K562 treated with DMSO at 1 percent for 48 hours (cell line): ENCODE measurements around the gene TRMT61A. TPM values are rescaled to one million over a fixed set of nuclear protein-coding genes. Genes with fewer than 3 reads are reported as not detected.

ENCODE experiments used
- total RNA-seq: library from RNA; unstranded; fragments of 300-600 nt; gene quantifications from 2 replicates; pipeline ENCODE4 v1.2.3, GENCODE V29; 2022; ENCODE audit warnings: low replicate concordance; ENCODE audit errors: extremely low read depth

The TRMT61A gene
- total RNA-seq, result not detected in 2 replicates

DNA sequence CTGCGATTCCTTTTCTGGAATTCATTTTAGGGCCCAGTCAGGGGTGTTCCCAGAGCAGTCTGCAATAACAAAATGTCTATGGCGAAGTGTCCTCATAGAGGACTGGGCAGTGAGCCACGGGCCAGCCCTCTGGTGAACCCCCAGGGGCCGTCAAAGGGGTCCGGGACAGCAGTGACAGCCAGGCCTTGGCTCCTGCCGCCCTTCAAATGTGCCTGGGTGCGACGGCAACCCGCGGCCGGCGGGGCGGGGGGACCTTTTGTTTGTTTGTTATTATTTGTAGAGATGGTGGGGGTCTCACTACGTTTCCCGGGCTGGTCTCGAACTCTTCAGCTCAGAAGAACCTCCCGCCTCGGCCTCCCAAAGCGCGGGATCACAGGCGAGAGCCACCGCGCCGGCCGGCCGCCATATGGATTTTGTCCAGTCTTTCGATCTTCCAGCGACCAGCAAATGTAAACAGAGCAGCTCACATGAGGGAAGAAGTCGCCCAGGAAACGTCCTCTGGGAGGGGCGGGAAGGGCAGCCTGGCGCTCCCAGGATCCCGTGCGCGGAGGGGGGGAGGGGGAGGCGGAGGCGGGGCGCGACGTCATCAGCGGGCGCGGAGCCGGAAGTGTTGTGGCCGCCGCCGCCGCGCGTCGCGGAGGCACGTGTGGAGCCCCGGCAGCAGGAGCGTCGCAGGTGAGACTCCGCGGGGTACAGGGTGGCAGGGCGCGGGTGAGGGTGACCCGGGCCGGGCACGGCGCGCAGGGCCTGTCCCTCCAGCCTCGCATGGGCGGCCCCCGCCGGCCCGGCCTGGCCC lies at the start of gene TRMT61A:
TSS of gene TRMT61A (plus strand) at position 610 of the 796 bp plus-strand sequence. CDS start 783 bp downstream, outside the sequence.

DNA sequence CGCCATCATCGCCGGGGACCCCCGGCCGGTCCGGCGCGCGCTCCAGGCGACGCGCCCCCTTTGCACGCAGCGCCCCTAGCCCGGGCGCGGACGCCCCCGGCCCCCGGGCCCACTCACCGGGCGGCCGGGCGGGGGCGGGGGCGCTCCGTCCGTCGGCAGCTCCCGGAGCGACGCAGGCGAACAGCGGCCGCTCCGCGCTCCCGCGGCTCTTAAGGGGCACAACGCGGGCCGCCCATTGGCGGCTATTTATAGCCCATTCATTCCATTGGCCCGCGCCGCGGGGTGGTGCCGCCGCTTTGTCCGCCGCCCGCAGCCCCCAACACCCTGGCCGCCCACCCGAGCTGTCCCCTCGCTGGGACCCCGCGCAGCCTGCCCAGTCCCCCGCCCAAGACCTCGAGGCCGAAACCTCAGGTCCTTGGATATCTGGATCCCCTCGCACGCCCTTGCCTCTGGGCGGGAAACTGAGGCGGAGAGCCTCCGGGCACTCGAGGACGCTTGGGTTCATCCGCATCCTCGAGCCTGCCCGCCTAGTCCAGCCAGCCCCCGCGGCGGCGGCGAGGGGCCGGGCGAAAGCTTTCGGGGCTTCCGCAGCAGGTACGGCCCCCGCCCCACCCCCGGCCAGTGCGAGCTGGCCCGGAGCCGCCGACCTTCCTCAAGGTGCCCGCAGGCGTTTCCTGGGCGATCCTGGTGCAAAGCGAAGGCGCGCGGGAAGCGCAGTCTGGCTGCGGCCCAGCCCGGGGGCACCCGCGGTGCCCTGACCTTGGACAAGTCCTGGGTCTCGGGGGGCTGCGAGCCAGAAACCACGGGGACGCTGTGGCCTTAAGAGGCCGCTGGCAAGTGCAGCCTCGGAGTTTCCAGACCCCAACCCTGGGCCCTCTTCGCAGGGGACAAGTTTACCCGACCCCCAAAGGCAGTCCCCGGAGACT lies 6.1 kb upstream of the TRMT61A start, which contains the start of gene CKB:
TSS of gene CKB (minus strand) at position 182 of the 926 bp plus-strand sequence. CDS start 337 bp downstream, outside the sequence.

DNA sequence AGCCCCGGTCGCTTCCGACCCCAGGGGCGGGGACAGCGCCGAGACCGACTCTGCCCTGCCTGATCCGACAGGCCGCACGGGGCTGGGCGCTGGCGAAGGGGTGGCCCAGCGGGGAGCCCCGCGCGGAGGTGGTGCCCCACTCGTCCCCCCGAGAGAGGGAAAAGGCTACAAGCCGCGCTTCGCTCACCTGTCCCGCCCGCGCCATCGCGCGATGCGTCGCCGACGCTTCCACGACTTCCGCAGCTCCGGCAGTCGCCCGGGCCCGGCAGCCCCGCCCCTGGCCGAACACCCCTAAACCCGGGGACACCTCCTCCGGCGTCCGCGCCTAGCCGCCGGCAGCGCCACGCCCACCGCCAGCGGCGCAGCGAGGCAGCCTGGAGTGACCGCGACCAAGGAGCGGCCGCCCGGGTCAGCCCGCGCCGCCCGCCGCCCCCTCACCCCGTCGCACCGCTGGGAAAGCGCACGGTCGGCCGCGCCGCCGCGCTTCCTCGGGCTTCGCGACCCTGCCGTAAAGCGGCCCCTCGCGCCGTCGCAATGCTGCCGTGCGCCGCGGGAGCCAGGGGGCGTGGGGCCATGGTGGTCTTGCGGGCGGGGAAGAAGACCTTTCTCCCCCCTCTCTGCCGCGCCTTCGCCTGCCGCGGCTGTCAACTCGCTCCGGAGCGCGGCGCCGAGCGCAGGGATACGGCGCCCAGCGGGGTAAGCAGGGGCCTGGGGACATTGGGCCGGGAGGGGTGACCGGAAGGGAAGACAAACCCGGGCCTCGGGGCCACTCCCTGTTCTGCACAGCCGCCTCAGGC lies 33.6 kb downstream of the TRMT61A start, which contains the start of the genes BAG5 and COA8:
TSS of gene BAG5 (minus strand) at position 229 of the 797 bp plus-strand sequence. CDS start 1,493 bp downstream, outside the sequence.
TSS of gene COA8 (plus strand) at position 532 of the 797 bp plus-strand sequence. CDS start at position 574, 42 bp downstream.

Other genes starting within 250 kb of the TRMT61A start
- gene EIF5, start 195.0 kb upstream of the TRMT61A start, total RNA-seq, result 386 TPM in 1 of 2 replicates, not detected in the other
- not detected in 2 replicates for gene MARK3, start 143.8 kb upstream of the TRMT61A start, total RNA-seq
- gene CKB, start 6.4 kb upstream of the TRMT61A start, total RNA-seq, result not detected in 2 replicates
- not detected in 2 replicates for gene BAG5, start 33.5 kb downstream of the TRMT61A start, total RNA-seq
- gene COA8, start 33.8 kb downstream of the TRMT61A start, total RNA-seq, result not detected in 2 replicates
- gene KLC1, start 100.0 kb downstream of the TRMT61A start, total RNA-seq, result not detected in 2 replicates
- not detected in 2 replicates for gene XRCC3, start 186.3 kb downstream of the TRMT61A start, total RNA-seq
- gene ZFYVE21, start 186.6 kb downstream of the TRMT61A start, total RNA-seq, result not detected in 2 replicates